IMR-90 (cell line): ENCODE data around the gene SPTBN5. TPM values are rescaled to one million over a fixed set of nuclear protein-coding genes. Genes with fewer than 3 reads are reported as not detected.

ENCODE experiments used
- ATAC-seq: fragments of 200-7000 bp; cut with Tn5 transposase; 2 replicates; pipeline ENCODE4 v1.9.1; 2020; ENCODE audit warnings: low read depth, mild to moderate bottlenecking, moderate library complexity
- BruUV-seq: library from RNA; stranded (reverse); fragments of 400-500 nt; replicated peaks from 2 replicates; lab custom pipeline; 2021; lab: Mats Ljungman, UMichigan
- CTCF ChIA-PET: fragments of 300-600 bp; formaldehyde crosslinking; extraction: SDS; loops from one replicate; lab custom pipeline; 2021; ENCODE audit warnings: antibody characterized with exemption; lab: Yijun Ruan, JAX
- POLR2A ChIA-PET: fragments of 300-600 bp; sonication (Branson Sonifier 250); formaldehyde crosslinking; loops from one replicate; lab custom pipeline; 2022; ENCODE audit warnings: antibody characterized with exemption; ENCODE audit not compliant: unreplicated experiment; lab: Charles Lee
- DNase-seq: peaks from one replicate; pipeline ENCODE4 v3.0.0; 2013
- H2AFZ ChIP-seq: replicated peaks from 2 replicates; pipeline ENCODE3; 2013; ENCODE audit warnings: low read length, mild to moderate bottlenecking; ENCODE audit not compliant: poor library complexity
- H2AK5ac ChIP-seq: 2 replicates; pipeline ENCODE4 v1.6.1; 2013; ENCODE audit warnings: low read depth, low read length, inconsistent platforms
- H2AK9ac ChIP-seq: replicated peaks from 2 replicates; pipeline ENCODE3; 2013; ENCODE audit warnings: mild to moderate bottlenecking, low read depth, low read length, moderate library complexity; ENCODE audit not compliant: poor library complexity
- H2BK120ac ChIP-seq: 2 replicates; pipeline ENCODE4 v1.6.1; 2013; ENCODE audit warnings: low read depth, low read length, inconsistent platforms
- H2BK15ac ChIP-seq: 3 replicates; pipeline ENCODE4 v1.6.1; 2013; ENCODE audit warnings: low read depth, low read length, inconsistent platforms
- H2BK20ac ChIP-seq: 2 replicates; pipeline ENCODE4 v1.6.1; 2013; ENCODE audit warnings: low read depth, mild to moderate bottlenecking, inconsistent platforms, low read length, moderate library complexity
- H2BK5ac ChIP-seq: 2 replicates; pipeline ENCODE4 v1.6.1; 2013; ENCODE audit warnings: mild to moderate bottlenecking, low read depth, low read length, inconsistent platforms; ENCODE audit not compliant: poor library complexity, severe bottlenecking
- H3K14ac ChIP-seq: replicated peaks from 2 replicates; pipeline ENCODE4 v1.6.1; 2013; ENCODE audit warnings: low read depth, low read length, inconsistent platforms
- H3K18ac ChIP-seq: 2 replicates; pipeline ENCODE4 v1.6.1; 2013; ENCODE audit warnings: low read depth, low read length, control low read depth
- H3K23ac ChIP-seq: 2 replicates; pipeline ENCODE4 v1.6.1; 2013; ENCODE audit warnings: low read depth, low read length, inconsistent platforms
- H3K27ac ChIP-seq: 2 replicates; pipeline ENCODE4 v1.5.1; 2013; ENCODE audit warnings: mild to moderate bottlenecking, control low read depth, low read length; ENCODE audit not compliant: insufficient read depth
- H3K27me3 ChIP-seq: 2 replicates; pipeline ENCODE4 v1.6.1; 2013; ENCODE audit warnings: low read length; ENCODE audit not compliant: control insufficient read depth, insufficient read depth
- H3K36me3 ChIP-seq: 2 replicates; pipeline ENCODE4 v1.6.1; 2013; ENCODE audit warnings: low read length, mixed read lengths; ENCODE audit not compliant: control insufficient read depth, insufficient read depth
- H3K4ac ChIP-seq: 2 replicates; pipeline ENCODE4 v1.6.1; 2013; ENCODE audit warnings: low read depth, low read length, inconsistent platforms
- H3K4me1 ChIP-seq: 2 replicates; pipeline ENCODE4 v1.6.1; 2013; ENCODE audit warnings: low read length, mixed read lengths; ENCODE audit not compliant: control insufficient read depth, insufficient read depth
- H3K4me2 ChIP-seq: 2 replicates; pipeline ENCODE4 v1.6.1; 2013; ENCODE audit warnings: low read depth, mild to moderate bottlenecking, control low read depth, low read length, moderate library complexity
- H3K4me3 ChIP-seq: 2 replicates; pipeline ENCODE4 v1.5.1; 2013; ENCODE audit warnings: low read depth, mild to moderate bottlenecking, control low read depth, low read length, moderate library complexity; ENCODE audit not compliant: insufficient read depth
- H3K56ac ChIP-seq: 2 replicates; pipeline ENCODE4 v1.6.1; 2013; ENCODE audit warnings: low read length, inconsistent platforms; ENCODE audit not compliant: insufficient read depth; ENCODE audit errors: extremely low read depth
- H3K79me1 ChIP-seq, 2 experiments: 2 replicates each; pipeline ENCODE4 v1.6.1; 2013; ENCODE audit warnings: low read length in 2 of 2, inconsistent platforms in 1 of 2, low read depth in 1 of 2
- H3K9ac ChIP-seq: 2 replicates; pipeline ENCODE4 v1.6.1; 2013; ENCODE audit warnings: low read depth, low read length, control low read depth
- H3K9me1 ChIP-seq: 2 replicates; pipeline ENCODE4 v1.6.1; 2013; ENCODE audit warnings: low read length, inconsistent platforms; ENCODE audit not compliant: insufficient read depth
- H3K9me3 ChIP-seq: 2 replicates; pipeline ENCODE4 v1.6.1; 2013; ENCODE audit warnings: low read length; ENCODE audit not compliant: control insufficient read depth, insufficient read depth
- H4K20me1 ChIP-seq: 2 replicates; pipeline ENCODE4 v1.6.1; 2013; ENCODE audit warnings: low read length, inconsistent platforms; ENCODE audit not compliant: insufficient read depth
- H4K5ac ChIP-seq: 2 replicates; pipeline ENCODE4 v1.6.1; 2013; ENCODE audit warnings: mild to moderate bottlenecking, low read depth, low read length, control low read depth
- H4K8ac ChIP-seq, 2 experiments: 2 replicates each; pipeline ENCODE4 v1.6.1; 2013; ENCODE audit warnings: low read depth in 2 of 2, low read length in 2 of 2, control low read depth in 1 of 2, inconsistent platforms in 1 of 2
- H4K91ac ChIP-seq: 2 replicates; pipeline ENCODE4 v1.6.1; 2013; ENCODE audit warnings: low read depth, low read length, inconsistent platforms; ENCODE audit not compliant: insufficient read depth
- BHLHE40 ChIP-seq: fragments of 150-350 bp; IDR thresholded peaks from 2 replicates; pipeline ENCODE4 v1.6.1; 2016; ENCODE audit warnings: mild to moderate bottlenecking, low read depth, low read length
- CEBPB ChIP-seq: IDR thresholded peaks from 2 replicates; pipeline ENCODE4 v1.6.1; 2012; ENCODE audit warnings: low read depth, low read length, improper control_type of control experiment
- MAZ ChIP-seq: IDR thresholded peaks from 2 replicates; pipeline ENCODE4 v1.6.1; 2012; ENCODE audit warnings: low read depth, mild to moderate bottlenecking, low read length, improper control_type of control experiment, moderate library complexity, borderline replicate concordance
- POLR2A ChIP-seq: IDR thresholded peaks from 2 replicates; pipeline ENCODE4 v1.6.1; 2012; ENCODE audit warnings: mild to moderate bottlenecking, low read depth, low read length
- SMC3 ChIP-seq: fragments of 150-350 bp; IDR thresholded peaks from 2 replicates; pipeline ENCODE4 v1.6.1; 2016; ENCODE audit warnings: low read depth, mild to moderate bottlenecking, antibody characterized with exemption, low read length, moderate library complexity
- WGBS, 2 experiments: methylation state at CpG; one replicate each; pipeline versions ENCODE4 v1.1.5 to v1.1.7; 2013; ENCODE audit warnings: missing lambda C conversion rate in 2 of 2; ENCODE audit not compliant: insufficient read length in 1 of 2; ENCODE audit errors: extremely low coverage in 2 of 2; 5-methylcytosine and 5-hydroxymethylcytosine counted together
- dilution Hi-C: fragments of 300-500 bp; cut with HindIII; formaldehyde crosslinking; loops from one replicate; pipeline ENCODE4 v1.14.3; 2018; ENCODE audit warnings: low sequenced_read_pairs; ENCODE audit not compliant: unreplicated experiment
- in situ Hi-C: fragments of 300-500 bp; cut with MboI; formaldehyde crosslinking; loops from 3 replicates; pipeline ENCODE4 v1.14.3; 2019; ENCODE audit warnings: low sequenced_read_pairs, inconsistent platforms, mixed read lengths
- intact Hi-C: fragments of 100-400 bp; cut with micrococcal nuclease; formaldehyde crosslinking; loops from 2 replicates; pipeline ENCODE4 v1.10.0; 2022
- polyA plus RNA-seq, 3 experiments: library from polyadenylated mRNA; depleted of rRNA; stranded (reverse); fragments of >200 nt; gene quantifications; 2 replicates each; pipeline ENCODE4 v1.2.3, GENCODE V29; 2012; ENCODE audit warnings: low replicate concordance in 1 of 3
- total RNA-seq: library from RNA; depleted of rRNA; stranded (reverse); fragments of >200 nt; gene quantifications from 2 replicates; pipeline ENCODE4 v1.2.3, GENCODE V29; 2012
- TF ChIP-seq, protein P1 (sequence below): conservative IDR thresholded peaks from 2 replicates; pipeline ENCODE4 v1.5.1; 2012; ENCODE audit warnings: mild to moderate bottlenecking, low read depth, low read length, improper control_type of control experiment

Gene SPTBN5
- total and polyA plus RNA-seq, 2 of the 4 experiments (the other 2 are of a cell fraction): under 0.01 to 0.38 TPM

DNA sequence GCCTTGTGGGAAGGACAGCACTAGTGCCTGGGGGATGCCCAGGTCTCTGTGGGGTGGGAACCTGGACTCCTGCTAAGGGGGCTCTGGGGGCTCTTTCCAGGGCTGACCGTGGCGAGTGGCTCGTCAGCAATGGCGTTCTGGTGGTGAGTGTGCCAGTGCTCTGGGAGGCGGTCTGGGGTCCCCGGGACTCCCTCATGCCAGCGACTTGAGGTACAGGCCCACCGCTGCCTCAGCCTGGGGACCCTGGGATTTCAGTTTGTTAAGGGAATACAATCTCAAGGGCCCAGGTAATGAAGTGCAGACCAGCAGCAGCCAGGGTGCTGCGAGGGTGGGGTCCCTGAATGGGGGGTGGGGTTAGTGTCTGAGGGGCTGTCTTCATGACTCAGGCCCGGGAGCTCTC lies 52.7 kb downstream of the SPTBN5 start:
- Histone ChIP-seq H3K9ac (no peak overlapping the region), H4K8ac (no peak overlapping the region), H3K4me3 (no peak overlapping the region), H3K36me3 (peaks cover 6% of the 10 kb centered on the region; the same call in 1 of the 2 replicates), H2AFZ (no peak overlapping the region), H3K79me1 (peaks cover 0 to 3% of the 10 kb centered on the region in 2 experiments; a peak in 1 of 4 replicates), H3K4ac (no peak overlapping the region), H3K27me3 (no peaks in the 10 kb centered on the region), H3K27ac (no peak overlapping the region), H3K14ac (no peak overlapping the region), H4K20me1 (peaks cover 9% of the 10 kb centered on the region), H2BK120ac (no peak overlapping the region), H3K23ac (no peak overlapping the region), H2BK20ac (no peak overlapping the region), H2BK15ac (no peak overlapping the region), H2BK5ac (no peak overlapping the region), H3K18ac (no peak overlapping the region), H3K9me1 (no peaks in the 10 kb centered on the region), H3K4me1 (no peaks in the 10 kb centered on the region), H3K4me2 (no peak overlapping the region), H4K91ac (no peak overlapping the region), H2AK5ac (no peak overlapping the region), H3K56ac (no peak overlapping the region), H2AK9ac (no peak overlapping the region), H4K5ac (no peak overlapping the region), H3K9me3 (no peaks in the 10 kb centered on the region)
- intact Hi-C loops (no loop called here), in situ Hi-C loops (no loop called here), dilution Hi-C loops (no loop called here)
- no TSS peak for BruUV-seq
- TF ChIP-seq CEBPB: no peak
- TF ChIP-seq MAZ: no peak
- TF ChIP-seq BHLHE40: no peak
- TF ChIP-seq, protein P1, sequence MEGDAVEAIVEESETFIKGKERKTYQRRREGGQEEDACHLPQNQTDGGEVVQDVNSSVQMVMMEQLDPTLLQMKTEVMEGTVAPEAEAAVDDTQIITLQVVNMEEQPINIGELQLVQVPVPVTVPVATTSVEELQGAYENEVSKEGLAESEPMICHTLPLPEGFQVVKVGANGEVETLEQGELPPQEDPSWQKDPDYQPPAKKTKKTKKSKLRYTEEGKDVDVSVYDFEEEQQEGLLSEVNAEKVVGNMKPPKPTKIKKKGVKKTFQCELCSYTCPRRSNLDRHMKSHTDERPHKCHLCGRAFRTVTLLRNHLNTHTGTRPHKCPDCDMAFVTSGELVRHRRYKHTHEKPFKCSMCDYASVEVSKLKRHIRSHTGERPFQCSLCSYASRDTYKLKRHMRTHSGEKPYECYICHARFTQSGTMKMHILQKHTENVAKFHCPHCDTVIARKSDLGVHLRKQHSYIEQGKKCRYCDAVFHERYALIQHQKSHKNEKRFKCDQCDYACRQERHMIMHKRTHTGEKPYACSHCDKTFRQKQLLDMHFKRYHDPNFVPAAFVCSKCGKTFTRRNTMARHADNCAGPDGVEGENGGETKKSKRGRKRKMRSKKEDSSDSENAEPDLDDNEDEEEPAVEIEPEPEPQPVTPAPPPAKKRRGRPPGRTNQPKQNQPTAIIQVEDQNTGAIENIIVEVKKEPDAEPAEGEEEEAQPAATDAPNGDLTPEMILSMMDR: no peak
- no peak for TF ChIP-seq POLR2A
- no peak for TF ChIP-seq SMC3
- POLR2A ChIA-PET: interaction anchor here (0.6 kb wide), 1 partner anchor 67 kb away, joined by 4 read pairs; no protein-coding TSS in a partner anchor
- DNase-seq (no peak), ATAC-seq (no peak)
- CTCF ChIA-PET: no interaction called here
- 100% methylated on average over 8 of the region's 10 CpGs; no CpG with 5 or more reads in 1 of the 2 experiments for WGBS, 2 experiments
